Panc1 (cell line): ENCODE results near the gene HINFP.

ENCODE experiments used
- POLR2AphosphoS5 ChIP-seq: IDR thresholded peaks from 2 replicates; pipeline ENCODE4 v1.6.1; 2012; ENCODE audit warnings: mild to moderate bottlenecking, low read depth, low read length, moderate library complexity
- SIN3A ChIP-seq: IDR thresholded peaks from 2 replicates; pipeline ENCODE4 v1.6.1; 2012; ENCODE audit warnings: low read depth, mild to moderate bottlenecking, low read length, moderate library complexity, borderline replicate concordance; ENCODE audit not compliant: insufficient read depth
- TF ChIP-seq, protein P1 (sequence below): fragments of 450-650 bp; IDR thresholded peaks from 2 replicates; pipeline ENCODE4 v1.5.1; 2017; ENCODE audit warnings: mild to moderate bottlenecking
- TF ChIP-seq, protein P2 (sequence below), 2 experiments: IDR thresholded peaks; 2 replicates each; pipeline ENCODE4 v1.6.1; 2011 to 2012; ENCODE audit warnings: low read depth in 2 of 2, control low read depth in 1 of 2, low read length in 1 of 2, mild to moderate bottlenecking in 1 of 2, moderate library complexity in 1 of 2; ENCODE audit not compliant: insufficient read depth in 1 of 2

DNA sequence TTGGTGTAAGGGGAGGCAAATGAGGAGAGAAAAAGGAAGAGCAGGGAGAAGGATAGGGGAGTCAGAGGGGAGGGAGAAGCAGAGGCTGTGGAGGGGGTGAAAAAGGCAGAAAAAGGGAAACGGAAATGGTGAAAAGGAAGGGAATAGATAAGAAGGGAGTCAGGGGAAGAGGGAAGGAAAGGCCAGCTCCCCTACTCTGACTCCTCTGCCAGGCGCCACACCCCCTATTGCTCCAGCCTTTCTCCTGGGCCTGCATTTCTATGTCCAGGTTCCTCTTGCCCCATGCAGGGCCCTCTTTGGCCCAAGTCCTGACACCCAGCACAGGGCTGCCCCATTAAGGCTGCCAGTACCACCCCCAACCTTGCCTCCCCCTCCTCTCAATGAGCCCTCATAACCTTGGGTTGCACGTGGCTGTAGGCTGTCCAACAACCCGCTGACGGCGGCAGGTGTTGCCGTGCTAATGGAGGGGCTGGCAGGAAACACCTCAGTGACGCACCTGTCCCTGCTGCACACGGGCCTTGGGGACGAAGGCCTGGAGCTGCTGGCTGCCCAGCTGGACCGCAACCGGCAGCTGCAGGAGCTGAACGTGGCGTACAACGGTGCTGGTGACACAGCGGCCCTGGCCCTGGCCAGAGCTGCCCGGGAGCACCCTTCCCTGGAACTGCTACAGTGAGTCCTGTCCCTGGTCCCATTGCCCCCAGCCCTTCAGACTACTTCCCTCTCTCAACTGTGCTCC is 60.5 kb downstream of the HINFP start:
- TF ChIP-seq, protein P1, sequence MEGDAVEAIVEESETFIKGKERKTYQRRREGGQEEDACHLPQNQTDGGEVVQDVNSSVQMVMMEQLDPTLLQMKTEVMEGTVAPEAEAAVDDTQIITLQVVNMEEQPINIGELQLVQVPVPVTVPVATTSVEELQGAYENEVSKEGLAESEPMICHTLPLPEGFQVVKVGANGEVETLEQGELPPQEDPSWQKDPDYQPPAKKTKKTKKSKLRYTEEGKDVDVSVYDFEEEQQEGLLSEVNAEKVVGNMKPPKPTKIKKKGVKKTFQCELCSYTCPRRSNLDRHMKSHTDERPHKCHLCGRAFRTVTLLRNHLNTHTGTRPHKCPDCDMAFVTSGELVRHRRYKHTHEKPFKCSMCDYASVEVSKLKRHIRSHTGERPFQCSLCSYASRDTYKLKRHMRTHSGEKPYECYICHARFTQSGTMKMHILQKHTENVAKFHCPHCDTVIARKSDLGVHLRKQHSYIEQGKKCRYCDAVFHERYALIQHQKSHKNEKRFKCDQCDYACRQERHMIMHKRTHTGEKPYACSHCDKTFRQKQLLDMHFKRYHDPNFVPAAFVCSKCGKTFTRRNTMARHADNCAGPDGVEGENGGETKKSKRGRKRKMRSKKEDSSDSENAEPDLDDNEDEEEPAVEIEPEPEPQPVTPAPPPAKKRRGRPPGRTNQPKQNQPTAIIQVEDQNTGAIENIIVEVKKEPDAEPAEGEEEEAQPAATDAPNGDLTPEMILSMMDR: no peak
- TF ChIP-seq, protein P2, sequence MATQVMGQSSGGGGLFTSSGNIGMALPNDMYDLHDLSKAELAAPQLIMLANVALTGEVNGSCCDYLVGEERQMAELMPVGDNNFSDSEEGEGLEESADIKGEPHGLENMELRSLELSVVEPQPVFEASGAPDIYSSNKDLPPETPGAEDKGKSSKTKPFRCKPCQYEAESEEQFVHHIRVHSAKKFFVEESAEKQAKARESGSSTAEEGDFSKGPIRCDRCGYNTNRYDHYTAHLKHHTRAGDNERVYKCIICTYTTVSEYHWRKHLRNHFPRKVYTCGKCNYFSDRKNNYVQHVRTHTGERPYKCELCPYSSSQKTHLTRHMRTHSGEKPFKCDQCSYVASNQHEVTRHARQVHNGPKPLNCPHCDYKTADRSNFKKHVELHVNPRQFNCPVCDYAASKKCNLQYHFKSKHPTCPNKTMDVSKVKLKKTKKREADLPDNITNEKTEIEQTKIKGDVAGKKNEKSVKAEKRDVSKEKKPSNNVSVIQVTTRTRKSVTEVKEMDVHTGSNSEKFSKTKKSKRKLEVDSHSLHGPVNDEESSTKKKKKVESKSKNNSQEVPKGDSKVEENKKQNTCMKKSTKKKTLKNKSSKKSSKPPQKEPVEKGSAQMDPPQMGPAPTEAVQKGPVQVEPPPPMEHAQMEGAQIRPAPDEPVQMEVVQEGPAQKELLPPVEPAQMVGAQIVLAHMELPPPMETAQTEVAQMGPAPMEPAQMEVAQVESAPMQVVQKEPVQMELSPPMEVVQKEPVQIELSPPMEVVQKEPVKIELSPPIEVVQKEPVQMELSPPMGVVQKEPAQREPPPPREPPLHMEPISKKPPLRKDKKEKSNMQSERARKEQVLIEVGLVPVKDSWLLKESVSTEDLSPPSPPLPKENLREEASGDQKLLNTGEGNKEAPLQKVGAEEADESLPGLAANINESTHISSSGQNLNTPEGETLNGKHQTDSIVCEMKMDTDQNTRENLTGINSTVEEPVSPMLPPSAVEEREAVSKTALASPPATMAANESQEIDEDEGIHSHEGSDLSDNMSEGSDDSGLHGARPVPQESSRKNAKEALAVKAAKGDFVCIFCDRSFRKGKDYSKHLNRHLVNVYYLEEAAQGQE (IDR thresholded peaks at IDR 0.05; ENCODE audit: insufficient read depth in 1 of 2, low read depth in 2 of 2, low read length in 1 of 2): no peak
- no peak for TF ChIP-seq SIN3A
- TF ChIP-seq POLR2AphosphoS5: no peak
